Measurements from ENCODE around the gene RAPGEF4.

- TF ChIP-seq CTCF (IDR thresholded peaks at IDR 0.05) = no peak
- no peak for TF ChIP-seq POLR2AphosphoS5 (IDR thresholded peaks at IDR 0.05)
- TF ChIP-seq EP300 (IDR thresholded peaks at IDR 0.05) = no peak
- no peak for TF ChIP-seq POLR2A (IDR thresholded peaks at IDR 0.05)
Measured at GRCh38 chr2:172751564-172751963, 15.9 kb downstream of the RAPGEF4 start.
